RWPE2 (cell line): Measurements from ENCODE around the gene RSPO1.

Source experiments
- ATAC-seq: fragments of 200-7000 bp; cut with Tn5 transposase; 3 replicates; pipeline ENCODE4 v1.9.1; 2021; ENCODE audit warnings: low read depth
- DNase-seq: peaks from one replicate; pipeline ENCODE4 v3.0.0-alpha.2; 2020; ENCODE audit warnings: low spot score
- H3K27ac ChIP-seq: fragments of 450-650 bp; 2 replicates; pipeline ENCODE4 v1.5.1; 2017; ENCODE audit warnings: mild to moderate bottlenecking; ENCODE audit not compliant: poor library complexity, severe bottlenecking
- H3K27me3 ChIP-seq: fragments of 250-450 bp; sonication (Bioruptor Pico); 2 replicates; pipeline ENCODE4 v1.5.1; 2021; ENCODE audit warnings: mild to moderate bottlenecking, moderate library complexity; ENCODE audit not compliant: insufficient read depth, poor library complexity, severe bottlenecking
- H3K36me3 ChIP-seq: fragments of 250-450 bp; sonication (Bioruptor Pico); 2 replicates; pipeline ENCODE4 v1.5.1; 2020; ENCODE audit warnings: low read depth, mild to moderate bottlenecking, moderate library complexity
- H3K4me1 ChIP-seq: fragments of 250-450 bp; sonication (Bioruptor Pico); 2 replicates; pipeline ENCODE4 v1.5.1; 2021; ENCODE audit warnings: mild to moderate bottlenecking, moderate library complexity; ENCODE audit not compliant: insufficient read depth, poor library complexity, severe bottlenecking
- H3K4me3 ChIP-seq: fragments of 250-450 bp; sonication (Bioruptor Pico); 2 replicates; pipeline ENCODE4 v1.5.1; 2021; ENCODE audit warnings: mild to moderate bottlenecking, moderate library complexity; ENCODE audit not compliant: severe bottlenecking
- H3K9me3 ChIP-seq: fragments of 250-450 bp; sonication (Bioruptor Pico); 2 replicates; pipeline ENCODE4 v1.5.1; 2021; ENCODE audit warnings: mild to moderate bottlenecking, moderate library complexity; ENCODE audit not compliant: severe bottlenecking
- TF ChIP-seq, protein P1 (sequence below): fragments of 450-650 bp; IDR thresholded peaks from one replicate; pipeline ENCODE4 v1.5.1; 2017; ENCODE audit warnings: mild to moderate bottlenecking, moderate library complexity; ENCODE audit not compliant: poor library complexity, severe bottlenecking

Gene RSPO1

DNA sequence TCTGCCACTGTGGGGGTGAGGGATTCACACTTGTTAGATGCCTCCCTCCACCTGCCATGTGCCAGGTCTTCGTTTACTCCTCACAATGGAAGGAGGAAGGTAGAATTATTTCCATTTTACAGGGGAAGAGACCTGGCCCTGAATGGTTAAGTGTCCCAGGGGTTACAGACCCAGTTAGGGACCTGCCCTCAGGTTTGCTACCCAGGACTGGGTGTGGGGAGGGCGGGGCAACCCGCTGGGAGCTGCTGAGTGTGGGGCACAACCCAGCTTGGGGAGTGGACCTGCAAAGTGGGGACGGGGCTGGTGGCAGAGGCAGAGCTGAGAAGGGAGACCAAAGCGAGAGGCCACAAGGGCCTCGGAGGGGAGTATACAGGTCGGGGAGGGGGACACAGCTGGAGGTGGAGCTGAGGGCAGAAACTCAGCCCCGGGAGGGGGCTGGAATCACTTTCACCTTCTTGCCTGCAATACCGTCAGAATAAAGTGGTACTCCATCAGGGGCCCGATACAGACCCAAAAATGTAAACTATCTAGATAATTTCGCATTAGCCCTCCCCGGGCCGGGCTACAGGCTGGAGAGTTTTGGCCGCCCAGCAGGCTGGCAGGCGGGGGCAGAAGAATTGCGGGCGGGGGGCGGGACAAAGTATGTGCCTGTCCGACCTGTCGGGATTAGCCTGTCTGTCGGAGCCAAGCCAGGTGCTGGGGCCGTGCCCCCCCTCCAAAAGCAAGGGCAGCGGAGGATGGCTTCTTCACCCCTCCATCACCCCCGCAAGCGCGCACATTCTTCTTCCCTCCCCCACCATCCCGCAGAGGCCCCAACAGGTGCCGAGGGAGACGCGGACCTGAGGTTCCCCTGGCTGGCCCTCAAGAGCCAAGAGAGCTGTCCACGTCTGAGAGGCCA lies 1.4 kb downstream of the RSPO1 start:
- Histone ChIP-seq H3K36me3 (no peaks in the 10 kb centered on the region), H3K27me3 (peaks cover 96% of the 10 kb centered on the region), H3K27ac (no peak overlapping the region), H3K9me3 (no peaks in the 10 kb centered on the region), H3K4me3 (no peak overlapping the region), H3K4me1 (no peaks in the 10 kb centered on the region)
- DNase-seq (no peak), ATAC-seq (no peak)
- TF ChIP-seq, protein P1, sequence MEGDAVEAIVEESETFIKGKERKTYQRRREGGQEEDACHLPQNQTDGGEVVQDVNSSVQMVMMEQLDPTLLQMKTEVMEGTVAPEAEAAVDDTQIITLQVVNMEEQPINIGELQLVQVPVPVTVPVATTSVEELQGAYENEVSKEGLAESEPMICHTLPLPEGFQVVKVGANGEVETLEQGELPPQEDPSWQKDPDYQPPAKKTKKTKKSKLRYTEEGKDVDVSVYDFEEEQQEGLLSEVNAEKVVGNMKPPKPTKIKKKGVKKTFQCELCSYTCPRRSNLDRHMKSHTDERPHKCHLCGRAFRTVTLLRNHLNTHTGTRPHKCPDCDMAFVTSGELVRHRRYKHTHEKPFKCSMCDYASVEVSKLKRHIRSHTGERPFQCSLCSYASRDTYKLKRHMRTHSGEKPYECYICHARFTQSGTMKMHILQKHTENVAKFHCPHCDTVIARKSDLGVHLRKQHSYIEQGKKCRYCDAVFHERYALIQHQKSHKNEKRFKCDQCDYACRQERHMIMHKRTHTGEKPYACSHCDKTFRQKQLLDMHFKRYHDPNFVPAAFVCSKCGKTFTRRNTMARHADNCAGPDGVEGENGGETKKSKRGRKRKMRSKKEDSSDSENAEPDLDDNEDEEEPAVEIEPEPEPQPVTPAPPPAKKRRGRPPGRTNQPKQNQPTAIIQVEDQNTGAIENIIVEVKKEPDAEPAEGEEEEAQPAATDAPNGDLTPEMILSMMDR: no peak

DNA sequence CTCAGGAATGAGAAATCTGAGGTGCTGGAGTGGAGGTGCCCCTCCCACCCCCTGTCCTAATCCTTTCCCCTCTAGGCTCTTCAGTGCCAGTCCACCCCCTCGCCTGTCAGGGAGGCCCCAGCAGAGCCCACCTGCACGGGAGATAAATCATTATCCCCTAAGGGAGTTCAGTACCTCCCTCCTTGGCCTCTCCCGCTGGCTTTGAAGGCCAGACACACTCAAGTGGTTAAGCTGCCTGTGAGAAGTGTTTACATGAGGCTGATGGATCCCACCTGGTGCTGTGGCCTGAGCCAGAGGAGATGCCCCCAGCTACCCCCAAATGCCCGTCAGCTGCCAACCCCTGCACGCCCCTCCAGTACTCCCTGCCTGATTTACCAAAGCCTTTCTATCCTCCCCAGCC lies 3.7 kb downstream of the RSPO1 start:
- no peak for DNase-seq
- ATAC-seq: no peak
- H3K27ac ChIP-seq: no peak overlapping the region
- no peaks in the 10 kb centered on the region for H3K9me3 ChIP-seq
- no peaks in the 10 kb centered on the region for H3K4me1 ChIP-seq
- H3K27me3 ChIP-seq: peaks cover 76% of the 10 kb centered on the region
- TF ChIP-seq, protein P1: no peak
- no peak overlapping the region for H3K4me3 ChIP-seq
- H3K36me3 ChIP-seq: no peaks in the 10 kb centered on the region

DNA sequence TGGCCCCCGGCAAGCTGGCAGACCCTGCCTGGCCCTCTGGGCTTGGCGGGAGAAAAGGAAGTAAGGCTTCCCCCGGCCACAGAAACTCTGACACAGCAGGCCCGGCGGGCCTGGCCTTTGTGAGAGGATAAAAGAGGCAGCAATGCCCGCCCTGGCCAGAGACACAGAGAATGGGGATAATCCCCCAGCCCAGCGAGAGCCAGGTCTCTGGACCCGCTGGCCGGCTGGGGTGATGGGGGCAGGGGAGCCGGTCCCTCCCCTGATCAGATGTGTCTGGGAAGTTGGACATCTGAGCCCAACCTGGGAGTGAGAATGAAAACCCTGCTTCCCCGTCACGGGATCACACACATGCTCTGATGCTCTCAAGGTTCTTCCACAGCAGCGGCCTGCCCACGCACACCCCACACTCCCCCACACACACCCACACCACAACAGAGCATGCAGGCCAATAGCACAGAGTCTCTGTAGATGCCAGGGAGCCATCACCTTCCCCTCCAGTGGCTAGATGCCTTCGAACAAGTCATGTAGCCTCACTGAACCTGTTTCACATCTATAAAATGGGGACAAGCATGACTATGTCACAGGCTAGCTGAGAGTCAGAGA lies 4.2 kb downstream of the RSPO1 start:
- Histone ChIP-seq H3K4me3 (no peak overlapping the region), H3K9me3 (no peaks in the 10 kb centered on the region), H3K27me3 (peaks cover 70% of the 10 kb centered on the region), H3K27ac (no peak overlapping the region), H3K4me1 (no peaks in the 10 kb centered on the region), H3K36me3 (no peaks in the 10 kb centered on the region)
- DNase-seq (no peak), ATAC-seq (no peak)
- TF ChIP-seq, protein P1: no peak

DNA sequence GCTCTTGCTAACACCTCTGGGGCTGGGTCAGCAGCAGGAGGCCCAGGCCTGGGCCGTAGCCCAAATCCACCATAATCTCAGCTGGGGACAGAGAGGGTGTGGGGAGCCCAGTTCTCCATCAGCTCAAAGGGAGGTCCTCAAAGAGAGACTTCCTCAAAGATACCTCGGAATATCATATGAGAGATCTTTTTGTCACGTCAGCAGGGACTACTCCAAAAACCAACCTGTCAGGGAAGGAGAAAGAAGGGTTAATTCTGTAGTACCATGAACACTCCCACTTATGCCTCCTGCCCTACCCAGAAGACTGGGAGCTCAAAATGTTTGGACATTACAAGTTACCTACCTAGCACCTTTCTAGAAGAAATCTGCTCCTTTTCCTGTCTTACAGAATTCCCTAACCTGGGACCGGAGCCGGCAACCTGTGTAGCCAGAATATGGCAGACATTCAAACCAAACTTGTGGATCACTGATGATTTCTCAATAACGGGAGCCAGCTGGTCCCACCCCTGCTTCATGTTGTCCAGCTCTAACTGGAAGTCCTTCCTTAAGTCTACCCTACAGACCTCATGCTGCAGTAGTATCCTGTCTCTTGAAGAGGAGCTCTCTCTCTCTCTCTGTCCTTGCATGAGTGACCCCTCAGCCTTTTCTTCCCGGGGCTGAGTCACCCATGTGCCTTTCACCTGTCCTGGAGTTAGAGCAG lies 4.8 kb downstream of the RSPO1 start:
- Histone ChIP-seq H3K4me1 (no peaks in the 10 kb centered on the region), H3K9me3 (no peaks in the 10 kb centered on the region), H3K4me3 (no peak overlapping the region), H3K36me3 (no peaks in the 10 kb centered on the region), H3K27ac (no peak overlapping the region), H3K27me3 (peaks cover 64% of the 10 kb centered on the region)
- TF ChIP-seq, protein P1: no peak
- ATAC-seq (no peak), DNase-seq (no peak)
